ENCODE results near the gene ARHGEF33.
A peak's percentile ranks its signal among the peaks of the same experiment; 100 is the strongest.
"Not testable (repeated sequence)": the region's sequence is repeated elsewhere in the genome, so short reads cannot be mapped to it uniquely, and the experiment has no call there.

Gene ARHGEF33

DNA sequence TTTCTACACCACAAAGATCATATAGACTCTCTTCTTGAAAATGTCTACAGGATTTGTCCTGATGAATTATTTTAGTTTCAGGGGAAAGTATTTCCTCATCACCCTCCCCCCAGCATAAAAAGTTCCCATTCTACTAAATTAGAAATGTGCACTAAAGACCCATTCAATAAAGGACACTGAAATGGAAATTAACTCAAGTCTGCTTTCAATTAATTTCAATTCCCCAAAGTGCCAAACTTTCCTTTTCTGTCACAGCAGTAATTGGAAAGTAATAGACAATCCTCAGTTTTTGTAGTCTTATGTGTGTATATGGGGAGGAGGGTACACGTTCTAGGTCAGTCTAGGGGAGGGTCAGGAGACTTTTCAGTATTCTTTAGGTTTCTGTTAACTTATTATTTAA lies 21.5 kb downstream of the ARHGEF33 start:
- no peak for DNase-seq

DNA sequence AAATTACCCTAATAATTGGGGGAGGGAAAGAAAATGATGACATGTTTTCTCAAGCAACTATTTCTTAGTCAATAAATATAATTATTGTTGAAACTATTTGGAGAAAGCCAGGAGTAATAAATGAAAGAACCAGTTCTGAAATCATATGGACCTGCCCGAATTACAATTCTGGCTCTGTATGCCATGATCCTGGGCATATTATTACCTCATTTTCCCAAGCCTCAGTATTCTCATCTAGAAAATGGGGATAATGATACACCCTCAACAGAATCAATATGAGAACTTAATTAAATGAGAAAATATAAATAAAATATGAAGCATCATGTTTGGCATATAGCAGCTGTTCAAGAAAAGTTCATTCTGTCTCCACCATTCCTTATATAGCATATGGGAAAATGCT lies 22.9 kb downstream of the ARHGEF33 start:
- no peak for DNase-seq

DNA sequence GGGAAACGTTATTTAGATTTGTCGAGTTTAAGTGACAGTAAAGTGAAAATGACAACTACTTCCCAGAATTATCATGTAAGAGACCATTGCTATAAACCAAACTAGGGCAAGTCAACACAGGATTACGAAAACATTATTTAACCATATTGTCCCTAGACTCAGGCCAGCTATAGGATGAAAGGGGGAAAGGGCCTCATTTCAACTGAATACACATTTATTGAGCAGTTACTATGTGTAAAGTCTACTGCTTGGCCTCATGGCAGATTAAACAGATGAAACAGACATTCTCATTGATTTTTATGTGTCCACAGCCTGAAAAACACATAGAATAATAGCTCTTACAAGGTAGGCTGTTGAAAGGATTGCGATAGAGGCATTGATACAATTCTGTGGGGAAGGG lies 32.7 kb downstream of the ARHGEF33 start:
- DNase-seq = no peak

DNA sequence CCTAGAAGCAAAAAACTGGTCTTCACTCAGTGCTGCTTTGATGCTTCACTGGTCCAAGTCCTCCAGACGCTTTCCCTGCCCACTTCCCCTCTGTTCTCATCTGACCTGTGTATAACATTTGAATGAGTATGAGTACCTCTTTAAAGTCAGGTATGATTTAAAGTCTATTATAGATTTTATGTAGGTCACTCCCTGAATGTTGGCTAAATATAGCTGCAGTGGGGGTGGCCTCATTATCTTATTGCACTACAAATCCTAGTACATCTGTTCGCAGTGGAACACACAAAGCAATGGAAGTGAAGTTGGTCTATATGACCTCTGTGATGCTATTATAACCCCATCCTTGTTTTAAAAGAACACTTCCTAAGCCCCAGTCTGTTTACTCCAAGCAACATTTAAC lies 33.2 kb downstream of the ARHGEF33 start:
- no peak for DNase-seq

DNA sequence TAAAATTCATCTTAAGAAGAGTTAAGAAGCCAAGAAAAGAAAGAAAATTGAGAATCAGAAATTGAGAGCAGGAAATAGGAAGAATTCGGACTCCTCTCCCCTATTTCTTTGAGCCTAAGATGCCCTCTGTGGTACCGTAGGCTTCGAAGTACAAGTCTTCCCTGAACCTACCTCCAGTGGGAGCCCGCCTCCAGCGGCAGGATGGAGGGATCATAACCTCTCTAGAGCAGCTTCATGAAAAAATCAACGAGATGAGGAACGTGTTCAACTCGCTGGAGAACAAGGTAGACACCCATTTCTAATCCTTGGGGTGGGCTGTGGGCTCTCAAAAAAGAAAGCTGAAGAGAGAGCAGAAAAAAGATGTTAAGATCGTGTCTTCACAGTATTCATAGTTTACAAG lies 36.3 kb downstream of the ARHGEF33 start:
- no peak for DNase-seq

DNA sequence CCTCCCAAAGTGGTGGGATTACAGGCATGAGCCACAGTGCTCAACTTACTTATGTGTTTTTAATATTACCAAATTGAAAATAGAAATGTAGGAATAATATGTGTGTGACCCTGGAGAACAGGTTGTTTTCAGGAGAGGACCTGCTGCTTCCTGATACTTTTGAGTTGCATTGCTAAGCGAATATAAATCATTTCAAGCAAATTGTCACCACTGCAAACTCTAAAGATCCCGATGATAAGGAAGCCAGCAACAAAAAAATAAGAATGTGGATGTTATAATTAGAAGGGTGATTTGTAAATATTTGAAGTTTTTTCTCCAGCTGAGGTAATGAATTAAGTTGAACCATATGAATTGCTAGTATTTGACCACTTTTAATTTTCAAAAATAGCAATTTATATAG lies 40.9 kb downstream of the ARHGEF33 start:
- DNase-seq = no peak

DNA sequence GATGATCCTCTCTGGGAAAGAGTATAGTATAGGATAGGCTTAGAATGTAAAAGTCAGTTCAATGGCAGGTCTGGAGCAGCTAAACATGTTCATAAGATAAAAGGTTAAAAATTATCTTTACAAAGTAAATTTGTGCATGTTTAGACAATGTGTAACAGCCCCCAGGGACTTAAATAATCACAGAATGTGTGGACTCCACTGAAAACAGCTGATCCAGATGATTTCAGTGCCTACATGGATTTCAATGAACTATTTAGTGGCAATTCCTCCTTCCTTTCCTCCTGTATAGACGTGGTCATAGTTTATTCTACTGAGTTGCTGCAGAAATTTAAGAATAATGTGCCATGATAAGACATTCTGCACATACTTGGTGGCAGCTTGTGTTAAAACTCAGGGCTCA lies 42.9 kb downstream of the ARHGEF33 start:
- DNase-seq = no peak

DNA sequence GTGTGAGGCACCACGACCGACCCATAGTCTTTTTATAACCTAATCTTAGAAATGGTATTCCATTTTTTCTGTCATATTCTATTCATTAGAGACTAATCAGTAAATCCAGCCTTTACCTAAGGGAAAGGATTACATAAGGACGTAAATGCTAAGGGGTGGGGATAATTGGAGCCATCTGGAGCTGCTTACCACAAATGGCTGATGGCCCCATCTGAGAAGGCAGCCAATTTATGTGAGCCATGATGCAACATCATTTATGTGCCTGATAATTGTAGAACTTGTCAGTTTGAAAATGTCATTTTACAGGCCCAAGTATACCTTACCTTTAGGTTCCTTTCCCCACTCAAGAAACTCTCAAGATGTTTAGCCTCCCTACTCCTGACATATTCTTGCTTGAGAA lies 44.0 kb downstream of the ARHGEF33 start:
- DNase-seq = no peak

DNA sequence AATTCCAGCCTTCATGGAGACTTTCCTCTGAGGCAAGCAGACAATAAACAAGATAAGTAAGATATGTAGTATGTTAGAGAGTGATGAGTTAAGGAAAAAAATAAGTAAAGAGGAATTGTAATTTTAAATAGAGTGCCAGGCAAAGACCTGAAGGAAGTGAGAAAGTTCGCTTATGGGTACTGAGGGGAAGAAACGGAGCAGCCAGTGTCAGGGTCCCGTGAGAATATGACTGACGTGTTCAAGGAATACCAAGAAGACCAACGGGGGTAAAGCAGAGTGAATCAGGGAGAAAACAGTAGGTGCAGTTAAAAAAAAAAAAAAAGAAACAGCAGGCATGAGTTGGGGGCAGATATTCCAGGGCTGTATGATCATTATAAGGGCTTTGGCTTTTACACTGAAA lies 45.1 kb downstream of the ARHGEF33 start:
- DNase-seq = no peak

DNA sequence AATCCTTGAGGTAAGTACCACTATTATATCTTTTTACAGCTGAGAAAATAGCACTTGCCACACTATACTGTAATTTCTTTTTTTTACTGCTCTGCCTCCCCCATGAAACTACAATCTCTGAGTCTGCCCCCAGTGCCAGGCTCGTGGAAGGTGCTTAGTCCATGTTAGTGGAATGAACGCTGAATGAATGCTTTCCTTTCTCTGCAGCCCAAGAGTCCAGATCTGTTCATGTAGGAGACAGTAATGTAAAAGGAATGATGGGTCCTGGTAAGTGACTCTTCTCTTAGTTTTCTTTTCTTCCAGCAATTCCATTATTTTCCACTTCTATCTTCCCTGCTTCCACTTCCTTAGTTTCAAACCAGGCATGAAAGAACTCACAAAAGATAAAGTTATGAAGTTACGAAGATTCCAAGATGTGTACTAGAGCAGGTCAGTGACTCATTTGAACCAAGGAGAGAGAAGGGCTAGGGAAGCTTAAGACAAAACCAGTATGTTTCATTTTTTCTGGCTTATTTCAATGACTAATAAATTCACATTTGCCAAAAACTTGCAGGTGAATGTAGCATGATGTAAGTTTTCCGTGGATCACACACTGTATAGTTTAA lies 46.0 kb downstream of the ARHGEF33 start:
- no peak for DNase-seq

DNA sequence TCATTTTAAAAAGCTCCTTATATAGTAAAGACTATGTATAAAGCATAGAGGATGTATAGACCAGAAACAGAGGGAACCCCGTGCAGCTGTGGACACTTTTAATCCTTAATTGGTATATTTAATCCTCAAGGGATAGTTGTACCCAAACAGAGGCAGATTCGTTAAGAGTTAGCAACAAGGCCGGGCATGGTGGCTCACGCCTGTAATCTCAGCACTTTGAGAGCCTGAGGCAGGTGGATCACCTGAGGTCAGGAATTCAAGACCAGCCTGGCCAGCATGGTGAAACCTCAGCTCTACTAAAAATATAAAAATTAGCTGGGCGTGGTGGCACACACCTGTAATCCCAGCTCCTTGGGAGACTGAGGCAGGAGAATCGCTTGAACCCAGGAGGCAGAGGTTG lies 46.8 kb downstream of the ARHGEF33 start:
- not testable (repeated sequence) for DNase-seq

DNA sequence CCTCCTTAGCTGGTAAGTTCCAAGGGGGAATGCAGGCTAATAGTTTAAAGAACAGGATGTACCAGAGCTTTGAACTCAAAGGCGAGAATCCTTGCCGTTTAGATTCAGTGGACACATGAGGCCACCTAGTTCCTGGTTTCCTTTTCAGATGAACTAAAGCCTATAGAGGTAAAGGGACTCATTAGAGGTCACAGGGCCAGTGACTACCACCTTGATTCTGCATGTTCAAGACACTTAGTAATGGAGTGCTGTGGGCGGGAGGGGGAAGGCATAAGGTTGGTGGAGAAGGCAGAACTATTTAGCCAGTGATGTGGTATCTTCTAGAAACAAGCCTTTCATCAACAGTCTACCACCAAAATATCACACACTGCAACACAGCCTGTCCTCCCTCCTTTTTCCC lies 47.9 kb downstream of the ARHGEF33 start:
- peak; percentile 27 to 63 (median 40) for DNase-seq

DNA sequence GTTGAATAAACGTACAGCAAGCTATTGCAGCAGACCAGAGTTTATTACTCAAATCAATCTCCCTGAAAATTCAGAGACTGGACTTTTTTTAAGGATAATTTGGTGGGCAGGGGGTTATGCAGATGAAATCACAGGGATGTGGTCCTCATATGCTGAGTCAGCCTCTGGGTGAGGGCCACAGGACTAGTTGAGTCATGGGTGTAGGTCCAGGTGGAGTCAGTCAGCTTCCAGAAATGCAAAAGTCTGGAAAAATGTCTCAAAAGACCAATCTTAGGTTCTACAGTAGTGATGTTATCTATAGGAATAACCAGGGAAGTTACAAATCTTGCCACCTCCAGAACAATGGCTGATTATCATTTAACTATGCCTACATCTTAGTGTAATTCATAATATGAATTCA lies 51.1 kb downstream of the ARHGEF33 start:
- DNase-seq = no peak

DNA sequence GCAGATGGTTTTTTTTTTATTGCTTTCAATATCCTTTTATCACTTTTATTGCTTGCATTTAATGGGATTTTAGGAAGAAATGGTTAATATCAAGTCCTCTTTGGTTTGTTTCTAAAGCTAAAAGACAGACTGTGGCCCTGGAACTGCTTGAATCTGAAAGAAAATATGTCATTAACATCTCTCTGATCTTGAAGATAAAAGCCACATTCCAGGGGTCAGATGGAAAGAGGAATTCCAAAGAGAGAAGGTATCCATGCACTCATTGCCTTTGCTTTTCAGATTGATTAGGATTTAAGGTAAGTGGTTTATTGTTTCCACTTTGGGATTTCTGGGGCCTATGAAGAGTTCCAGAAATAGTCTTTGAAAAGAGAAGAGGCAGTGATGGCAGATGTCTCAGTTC lies 54.1 kb downstream of the ARHGEF33 start:
- no peak for DNase-seq

DNA sequence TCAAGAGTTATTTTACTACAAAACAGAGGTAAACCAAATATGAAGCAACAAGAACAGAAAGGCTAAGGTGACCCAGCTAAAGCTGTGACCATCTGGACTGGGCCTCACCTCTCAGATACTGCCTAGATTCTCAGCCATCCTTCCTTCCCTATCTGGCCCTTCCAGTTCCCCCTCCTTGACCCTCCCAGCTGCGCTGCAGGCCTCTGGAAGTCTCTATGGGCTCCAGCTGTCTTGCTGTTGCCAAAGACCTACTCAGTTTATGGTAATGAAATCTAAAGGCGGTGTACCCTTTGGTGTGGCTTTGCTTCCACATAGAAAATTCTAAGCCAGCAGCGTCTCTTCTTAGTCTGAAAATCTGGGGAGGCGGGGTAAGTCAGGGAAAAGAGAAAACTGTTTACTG lies 55.7 kb downstream of the ARHGEF33 start:
- DNase-seq = no peak

DNA sequence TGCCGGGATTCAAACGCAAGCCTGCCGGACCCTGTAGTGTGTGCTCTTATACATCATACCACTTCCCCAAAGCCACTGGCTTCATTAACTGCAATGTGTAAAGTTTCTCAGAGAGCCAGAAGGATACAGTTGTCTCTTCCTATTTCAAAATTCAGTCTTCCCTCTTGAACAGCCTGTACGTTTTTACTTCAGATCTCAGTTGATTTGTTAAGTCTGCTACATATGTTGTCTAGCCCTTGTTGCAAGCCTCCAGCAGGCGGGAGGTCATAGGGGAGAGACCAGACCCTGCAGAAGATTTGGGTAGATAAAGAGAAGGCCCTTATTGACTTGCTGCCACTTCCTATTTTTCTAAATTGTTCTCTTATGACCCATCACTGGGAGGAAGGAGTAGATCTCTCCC lies 56.2 kb downstream of the ARHGEF33 start:
- DNase-seq = peak; percentile 41 to 61 (median 52)

DNA sequence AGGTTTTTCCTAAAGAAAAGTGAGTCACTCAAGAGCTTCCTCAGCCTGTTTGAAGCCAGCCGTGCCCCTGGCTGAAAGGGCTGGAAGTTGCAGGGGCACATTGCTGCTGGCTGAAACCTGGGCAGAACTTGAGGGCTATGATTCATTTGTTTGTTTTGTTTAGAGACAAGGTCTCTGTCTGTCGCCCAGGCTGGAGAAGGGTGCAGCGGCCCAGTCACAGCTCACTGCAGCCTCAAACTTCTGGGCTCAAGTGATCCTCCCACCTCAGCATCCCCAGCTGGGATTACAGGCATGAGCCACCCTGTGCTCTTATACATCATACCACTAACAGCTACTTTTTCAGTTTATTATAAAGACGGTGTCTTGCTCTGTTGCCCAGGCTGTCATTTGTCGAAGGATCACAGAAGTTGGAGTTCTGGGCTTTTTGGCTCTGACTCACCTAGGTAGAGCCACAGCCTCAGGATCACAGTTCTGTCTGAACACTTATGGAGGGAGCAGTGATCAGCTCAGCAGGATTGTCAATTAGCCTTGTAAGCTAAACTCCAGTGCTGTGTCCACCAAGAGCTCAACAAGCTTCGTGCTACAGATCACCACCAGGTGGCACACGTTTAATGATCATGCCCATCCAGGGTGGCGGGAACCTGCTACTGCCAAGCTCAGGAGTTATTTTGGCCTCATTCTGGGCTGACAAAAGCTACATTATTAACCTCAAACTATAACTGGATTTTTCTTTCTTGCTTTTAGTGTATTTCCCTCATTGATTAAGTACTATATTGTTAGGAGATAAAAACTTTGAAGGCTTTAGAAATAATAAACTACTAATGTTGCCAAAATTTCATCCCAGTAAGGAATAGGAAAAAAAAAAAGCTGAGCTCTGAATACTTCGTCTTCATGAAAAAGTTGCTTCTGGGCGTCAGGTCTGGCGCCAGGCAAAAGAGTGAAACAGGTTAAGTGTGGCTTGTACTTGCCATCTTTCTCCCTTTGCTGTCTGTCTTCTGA lies 57.9 kb downstream of the ARHGEF33 start:
- DNase-seq = peak; percentile 71 to 81 (median 78)

DNA sequence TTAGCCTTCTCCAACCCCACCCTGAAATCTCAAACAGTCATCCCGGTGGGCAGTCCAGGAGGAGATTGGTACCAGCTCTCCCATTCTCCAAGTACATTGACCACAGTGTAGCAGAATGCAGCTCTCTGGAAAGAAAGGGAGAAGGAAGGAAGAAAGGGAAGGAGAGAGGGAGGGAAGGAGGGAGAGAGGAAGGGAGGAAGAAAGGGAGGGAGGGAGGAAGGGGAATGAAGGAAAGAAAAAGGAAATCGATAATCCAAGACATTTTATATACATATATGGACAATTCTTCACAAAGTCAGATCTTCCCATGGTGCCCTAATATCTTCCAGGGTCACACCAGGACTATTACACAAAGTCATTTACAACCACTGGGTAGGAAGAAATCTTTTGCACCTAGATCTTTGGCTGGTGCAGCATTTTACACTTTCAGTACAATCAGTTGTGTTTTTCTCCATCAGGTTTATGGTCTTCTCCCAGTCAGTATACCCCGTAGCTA lies 58.8 kb downstream of the ARHGEF33 start:
- no peak for DNase-seq

DNA sequence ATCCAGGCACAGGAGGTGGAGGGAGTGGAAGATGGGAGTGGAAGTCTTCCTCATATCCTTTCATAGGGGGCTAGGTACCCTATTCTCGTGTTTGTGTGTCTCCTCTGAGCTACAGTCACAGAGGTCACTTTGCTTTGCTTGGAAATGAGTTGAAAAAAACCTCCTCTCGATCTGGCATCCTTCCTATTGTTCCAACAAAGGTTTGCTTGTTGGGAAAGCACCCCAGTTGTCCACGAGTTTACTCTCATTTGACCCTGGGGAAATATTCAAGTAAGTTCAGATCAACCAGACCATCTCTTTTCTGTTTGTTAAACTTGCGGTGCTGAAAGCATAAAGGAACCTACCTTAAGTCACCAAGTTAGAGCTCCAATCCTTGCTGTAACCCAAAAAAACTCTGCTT lies 59.3 kb downstream of the ARHGEF33 start:
- no peak for DNase-seq

DNA sequence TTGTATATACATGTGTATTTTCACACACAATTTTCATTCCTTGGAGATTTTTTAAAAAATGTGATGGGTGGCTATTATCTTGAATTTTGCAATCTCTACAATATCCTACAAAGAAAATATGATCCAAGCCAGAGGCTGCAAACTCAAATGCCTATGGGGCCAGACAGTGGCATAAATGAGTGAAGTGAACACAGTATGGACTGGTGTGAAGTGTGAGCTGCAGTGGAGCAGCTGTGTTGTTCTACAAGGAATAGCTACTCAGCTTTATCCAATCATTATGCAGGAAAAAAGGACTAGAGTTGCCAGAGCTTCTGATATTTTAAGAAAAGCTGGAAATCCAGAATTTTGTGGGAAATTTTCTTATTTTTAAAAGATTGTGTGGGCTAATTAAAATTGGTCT lies 62.1 kb downstream of the ARHGEF33 start:
- no peak for DNase-seq

DNA sequence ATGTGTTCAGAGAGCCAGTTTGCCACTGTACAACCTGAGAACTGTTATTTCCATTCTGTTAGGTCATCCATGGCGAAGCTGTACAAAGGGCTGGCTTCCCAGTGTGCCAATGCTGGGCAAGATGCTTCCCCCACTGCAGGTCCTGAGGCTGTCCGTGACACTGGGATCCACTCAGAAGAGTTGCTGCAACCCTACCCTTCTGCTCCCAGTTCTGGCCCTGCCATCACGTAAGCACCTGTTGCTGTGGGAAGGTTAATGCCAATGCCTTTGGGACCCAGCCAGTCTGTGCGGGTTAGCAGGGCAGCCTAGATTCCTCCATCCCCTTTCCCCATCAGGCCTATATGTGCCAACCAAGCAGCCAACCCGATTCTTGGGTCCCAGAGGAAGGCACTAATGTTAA lies 68.3 kb downstream of the ARHGEF33 start:
- no peak for DNase-seq

DNA sequence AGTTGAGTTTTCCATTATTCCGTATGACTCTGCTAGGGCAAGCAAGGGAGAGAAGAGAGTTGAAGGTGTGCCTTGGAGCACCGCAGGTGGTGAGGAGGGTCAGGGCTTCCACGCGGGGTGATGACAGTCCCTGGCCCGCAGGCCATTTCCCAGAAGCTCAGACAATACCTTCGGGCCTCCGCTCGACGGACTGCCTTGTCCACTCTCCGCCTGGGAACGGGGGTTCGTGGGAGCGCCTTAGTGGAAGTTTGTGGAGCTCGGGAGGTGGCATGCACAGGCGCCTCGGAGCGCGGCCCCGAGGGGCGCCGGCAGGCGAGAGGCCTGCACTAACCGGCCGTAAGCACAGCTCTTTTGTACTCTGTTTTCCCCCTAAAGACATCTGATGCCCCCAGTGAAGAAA lies 69.8 kb downstream of the ARHGEF33 start:
- DNase-seq = no peak

DNA sequence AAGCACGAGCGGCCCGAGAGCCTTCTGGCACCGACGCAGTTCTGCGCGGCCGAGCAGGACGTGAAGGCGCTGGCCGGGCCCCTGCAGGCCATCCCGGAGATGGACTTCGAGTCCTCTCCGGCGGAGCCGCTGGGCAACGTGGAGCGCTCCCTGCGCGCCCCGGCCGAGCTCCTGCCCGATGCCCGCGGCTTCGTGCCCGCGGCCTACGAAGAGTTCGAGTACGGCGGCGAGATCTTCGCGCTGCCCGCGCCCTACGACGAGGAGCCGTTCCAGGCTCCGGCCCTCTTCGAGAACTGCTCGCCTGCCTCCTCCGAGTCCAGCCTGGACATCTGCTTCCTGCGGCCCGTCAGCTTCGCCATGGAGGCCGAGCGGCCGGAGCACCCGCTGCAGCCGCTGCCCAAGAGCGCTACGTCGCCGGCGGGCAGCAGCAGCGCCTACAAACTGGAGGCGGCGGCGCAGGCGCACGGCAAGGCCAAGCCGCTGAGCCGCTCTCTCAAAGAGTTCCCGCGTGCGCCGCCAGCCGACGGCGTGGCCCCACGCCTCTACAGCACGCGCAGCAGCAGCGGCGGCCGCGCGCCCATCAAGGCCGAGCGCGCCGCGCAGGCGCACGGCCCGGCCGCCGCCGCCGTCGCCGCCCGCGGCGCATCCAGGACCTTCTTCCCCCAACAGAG lies 70.4 kb downstream of the ARHGEF33 start:
- DNase-seq = peak; percentile 87 to 96 (median 92)
